PC-3 (cell line): ENCODE results near the gene FAM43A.

Experiments
- CTCF ChIP-seq: fragments of 300-600 bp; sonication (generic); conservative IDR thresholded peaks from 2 replicates; pipeline ENCODE4 v1.5.1; 2017; ENCODE audit warnings: antibody characterized with exemption, low read depth, mild to moderate bottlenecking, low read length
- EZH2 ChIP-seq: fragments of 300-600 bp; sonication (generic); IDR thresholded peaks from one replicate; pipeline ENCODE4 v1.6.1; 2017; ENCODE audit warnings: antibody characterized with exemption, mild to moderate bottlenecking, low read length; ENCODE audit not compliant: unreplicated experiment
- EZH2phosphoT487 ChIP-seq: fragments of 300-600 bp; sonication (generic); IDR thresholded peaks from 2 replicates; pipeline ENCODE4 v1.6.1; 2018; ENCODE audit warnings: mild to moderate bottlenecking, antibody characterized with exemption, low read length, borderline replicate concordance

DNA sequence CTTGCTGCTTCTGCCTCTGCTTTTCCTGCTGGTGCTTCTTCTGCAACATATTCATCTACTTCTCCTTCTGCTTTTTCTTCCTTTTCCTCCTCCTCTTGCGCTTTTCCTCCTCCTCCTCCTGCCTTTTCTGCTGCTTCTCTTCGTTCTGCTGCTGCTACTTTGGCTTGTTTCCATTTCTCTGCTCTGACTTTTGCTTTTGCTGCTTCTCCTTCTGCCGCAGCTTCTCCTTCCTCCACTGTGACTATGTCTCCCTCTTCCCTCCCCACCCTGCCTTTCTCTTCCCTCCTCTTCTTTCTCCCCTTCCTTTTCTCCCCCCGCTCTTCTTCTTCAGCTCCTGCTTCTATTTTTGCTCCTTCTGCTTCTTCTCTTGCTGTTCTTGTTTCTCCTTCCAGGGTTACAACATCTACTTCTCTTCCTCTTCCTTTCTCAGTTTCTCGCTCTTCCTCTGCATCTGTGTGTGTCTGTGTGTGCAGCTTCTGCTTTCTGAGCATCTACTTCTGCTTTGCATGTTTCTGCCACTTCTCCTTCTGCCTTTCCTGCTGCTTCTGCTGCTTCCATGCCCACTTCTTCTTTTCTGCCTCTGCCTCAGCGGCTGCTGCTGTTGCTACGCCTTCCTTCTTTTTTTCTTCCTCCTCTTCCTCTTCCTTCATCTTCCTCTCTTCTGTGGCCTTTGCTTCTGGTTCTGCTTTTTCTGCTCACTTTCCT, 51.4 kb downstream of the FAM43A start:
- TF ChIP-seq CTCF = no peak
- TF ChIP-seq EZH2phosphoT487 = no peak
- TF ChIP-seq EZH2 = no peak
